HG03354 (cell line): ENCODE measurements around the gene LAP3.

Experiments
- ATAC-seq: cut with Tn5 transposase; IDR thresholded peaks from one replicate; pipeline ENCODE4 v1.9.1; 2021; ENCODE audit warnings: mild to moderate bottlenecking; ENCODE audit not compliant: unreplicated experiment, poor library complexity, severe bottlenecking

LAP3 gene

DNA sequence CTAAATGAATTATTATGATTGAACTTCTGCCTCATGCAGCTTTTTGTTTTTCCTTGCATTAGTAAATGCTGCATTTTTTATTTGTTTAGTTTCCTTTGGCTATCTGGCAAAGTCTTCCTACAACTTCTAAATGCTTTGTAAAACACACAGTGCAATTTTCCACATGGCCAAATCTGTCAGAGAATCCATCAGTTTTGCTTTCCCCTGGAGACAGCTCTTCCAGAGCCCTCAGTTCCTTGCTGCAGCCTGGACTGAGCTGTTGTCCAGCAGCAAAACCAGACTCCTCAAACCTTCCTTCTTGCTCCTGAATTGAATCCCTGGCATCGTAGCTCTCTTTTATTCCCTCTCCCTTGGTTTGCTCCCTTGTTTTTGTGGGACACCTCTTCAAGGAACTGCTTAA lies 80.1 kb downstream of the LAP3 start:
- ATAC-seq, result no peak
